Mucosa of gallbladder (tissue), 1 donor: ENCODE measurements around the gene OPN1MW. TPM values are rescaled to one million over a fixed set of nuclear protein-coding genes. Genes with fewer than 3 reads are reported as not detected.
"Not testable (repeated sequence)": the region's sequence is repeated elsewhere in the genome, so short reads cannot be mapped to it uniquely, and the experiment has no call there.

Source experiments
- DNase-seq: peaks from one replicate; pipeline ENCODE4 v3.0.0-alpha.2; 2020; ENCODE audit warnings: low spot score
- total RNA-seq: library from RNA; stranded (reverse); gene quantifications from one replicate; pipeline ENCODE4 v1.2.1, GENCODE V29; 2021
- donor health status: DM: no; HTN: no; CAD: no.

Gene OPN1MW
- total RNA-seq, 1 donor from 2014 or later, result not detected

DNA sequence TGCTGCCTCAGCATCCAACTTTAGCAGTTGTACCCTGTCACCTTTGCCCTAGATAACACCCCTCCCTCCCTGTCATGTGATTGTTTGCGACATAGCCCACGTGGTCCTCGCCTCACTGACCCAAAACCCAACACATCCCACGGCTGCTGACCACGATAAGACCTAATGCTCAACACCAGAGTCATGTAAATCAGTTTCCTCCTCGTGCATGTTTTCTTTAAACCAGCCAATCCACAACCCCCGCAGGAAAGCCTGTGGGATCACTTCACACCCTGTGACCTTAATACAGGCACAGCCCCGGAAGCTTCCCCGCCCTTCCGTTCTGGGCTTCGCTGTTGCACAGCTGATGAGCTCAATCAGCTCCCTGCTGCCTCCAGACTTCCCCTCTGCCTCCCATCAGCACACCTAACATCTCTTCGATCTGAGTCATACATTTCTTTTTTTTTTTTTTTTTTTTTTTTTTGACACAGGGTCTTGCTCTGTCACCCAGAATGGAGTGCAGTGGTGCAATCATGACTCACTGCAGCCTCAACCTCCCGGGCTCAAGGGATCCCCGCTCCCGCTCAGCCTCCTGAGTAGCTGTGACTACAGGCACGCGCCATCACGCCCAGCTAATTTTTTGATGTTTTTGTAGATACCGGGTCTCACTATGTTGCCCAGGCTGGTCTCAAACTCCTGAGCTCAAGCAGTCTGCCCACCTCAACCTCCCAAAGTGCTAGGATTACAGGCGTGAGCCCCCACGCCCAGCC is 27.4 kb downstream of the OPN1MW start:
- not testable (repeated sequence) for DNase-seq

DNA sequence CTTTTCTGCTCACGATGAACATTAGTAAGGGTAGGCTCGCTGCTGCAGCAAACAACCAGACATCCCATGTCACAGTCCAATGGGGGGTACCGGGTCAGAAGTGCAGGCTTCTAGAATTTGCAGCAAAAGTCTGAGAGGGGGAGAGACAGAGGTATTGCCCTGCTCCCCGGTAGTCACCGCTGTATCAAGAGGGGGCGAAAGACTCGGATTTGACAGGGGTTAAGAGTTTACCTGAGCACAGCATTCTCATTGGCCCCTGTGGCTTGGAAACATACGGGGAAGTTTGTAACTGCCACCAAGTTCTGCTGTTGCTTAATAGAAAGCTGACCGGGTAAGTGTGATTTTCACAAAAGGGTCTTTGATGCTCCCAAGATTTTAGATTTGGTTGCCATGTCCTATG is 28.7 kb downstream of the OPN1MW start:
- not testable (repeated sequence) for DNase-seq

DNA sequence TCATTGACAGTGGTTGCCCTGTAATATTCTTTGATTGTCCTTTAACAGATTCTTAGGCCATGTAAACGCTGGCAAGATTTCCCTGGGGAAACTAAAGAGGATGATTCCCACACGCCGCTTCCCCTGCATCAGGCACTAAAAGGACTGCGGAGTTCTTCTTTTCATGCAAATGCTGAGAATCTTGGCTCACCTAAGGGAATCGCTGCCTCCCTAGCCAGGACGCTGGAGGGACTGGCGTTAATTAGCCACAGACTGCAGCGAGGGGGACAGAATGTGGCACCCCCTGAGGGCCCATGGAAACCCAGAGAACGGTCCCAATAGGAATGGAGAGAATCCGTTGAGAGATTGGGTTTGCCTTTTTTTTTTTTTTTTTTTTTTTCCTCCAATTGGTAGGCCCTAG is 29.1 kb downstream of the OPN1MW start:
- DNase-seq, result not testable (repeated sequence)

- not testable (repeated sequence) for DNase-seq
These were observed 37.1 kb downstream of the OPN1MW start, which contains the start of gene OPN1MW2 for GRCh38 chrX:154219456-154219855. TSS of gene OPN1MW2 (plus strand) at chrX:154219756. CDS start at chrX:154219816, 60 bp downstream.

DNA sequence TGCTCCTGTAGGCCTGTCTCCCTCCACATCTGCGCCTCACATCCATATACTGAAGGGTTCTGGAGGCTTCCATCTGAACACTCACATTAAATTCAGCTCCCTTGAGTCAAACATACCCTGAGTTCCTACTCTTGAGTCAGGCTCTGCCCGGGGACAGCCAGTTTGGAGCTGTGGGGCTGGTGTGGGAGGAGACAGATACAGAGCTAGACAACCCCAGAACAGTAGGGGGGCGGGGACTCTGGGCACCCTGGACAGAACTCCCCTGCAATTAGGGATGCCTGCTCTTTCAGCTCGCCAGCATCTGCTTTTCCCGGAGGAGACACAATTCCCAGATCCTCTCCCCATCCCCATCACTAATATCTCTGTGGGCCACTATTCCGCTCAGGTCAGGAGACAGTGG is 42.9 kb downstream of the OPN1MW start:
- not testable (repeated sequence) for DNase-seq

DNA sequence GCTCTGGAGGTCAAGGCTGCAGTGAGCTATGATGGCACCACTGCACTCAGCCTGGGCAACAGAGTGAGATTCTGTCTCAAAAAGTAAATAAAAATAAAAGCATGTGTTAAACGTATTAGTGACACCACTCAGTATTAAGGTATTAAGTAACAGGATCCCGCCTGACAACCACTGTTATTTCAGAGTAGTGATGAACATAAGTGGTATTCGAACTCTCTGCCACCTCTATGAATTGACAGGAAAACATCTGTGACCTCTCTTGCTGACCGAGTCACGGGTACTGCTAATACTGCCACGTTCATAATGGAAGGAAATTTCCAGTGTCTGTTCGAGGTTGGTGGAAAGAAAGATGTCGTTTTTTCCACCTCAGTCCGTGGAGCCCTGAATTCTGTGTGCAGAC is 44.3 kb downstream of the OPN1MW start:
- DNase-seq, result not testable (repeated sequence)

DNA sequence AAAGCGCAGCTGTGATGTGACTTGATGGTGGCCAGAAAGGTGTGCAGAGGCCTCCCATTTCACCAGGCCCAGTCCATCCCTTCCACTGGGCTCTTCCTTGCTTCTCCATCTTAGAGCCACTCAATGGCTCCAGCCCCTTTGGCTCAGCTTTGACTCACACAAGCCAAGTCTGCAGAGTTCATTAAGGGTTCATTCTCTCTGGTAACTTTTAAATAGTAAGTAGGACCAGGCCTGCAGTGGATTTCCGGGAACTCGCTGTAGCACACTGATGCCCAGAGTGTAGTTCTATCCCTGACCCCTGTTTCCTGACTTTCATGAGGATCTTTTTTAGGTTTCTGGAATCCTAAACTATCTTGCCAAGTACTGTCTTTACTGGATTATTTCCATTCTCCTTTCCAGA is 49.0 kb downstream of the OPN1MW start:
- DNase-seq, result not testable (repeated sequence)

DNA sequence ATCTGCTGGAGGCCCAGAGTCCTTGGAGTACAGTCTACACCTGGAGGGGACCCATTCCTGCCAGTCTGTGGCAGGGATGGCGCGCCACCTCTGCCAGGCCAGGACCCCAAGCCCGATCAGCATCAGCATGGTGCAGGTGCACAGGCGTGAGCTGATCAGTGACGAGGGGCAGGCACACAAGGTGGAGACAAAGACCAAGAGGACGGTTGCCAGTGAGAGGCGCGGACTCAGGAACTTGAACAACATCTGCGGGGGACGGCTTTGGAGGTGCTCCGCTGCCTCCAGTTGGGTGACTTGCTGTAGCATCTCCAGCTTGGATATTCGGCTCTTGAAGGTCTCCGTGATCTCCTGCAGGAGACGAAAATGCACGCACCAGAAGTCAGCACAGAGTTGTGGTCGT is 51.2 kb downstream of the OPN1MW start:
- not testable (repeated sequence) for DNase-seq

- DNase-seq, result not testable (repeated sequence)
These were observed 56.7 kb downstream of the OPN1MW start for GRCh38 chrX:154238939-154239559.

- DNase-seq, result not testable (repeated sequence)
These were observed 57.6 kb downstream of the OPN1MW start for GRCh38 chrX:154239982-154240503.

Other genes starting within 250 kb of the OPN1MW start
- 81.6 TPM for gene NAA10, start 247.6 kb upstream of the OPN1MW start, total RNA-seq
- 19.5 TPM for gene RENBP, start 238.0 kb upstream of the OPN1MW start, total RNA-seq
- gene HCFC1, start 210.8 kb upstream of the OPN1MW start, total RNA-seq, result 69.5 TPM
- gene TMEM187, start 209.8 kb upstream of the OPN1MW start, total RNA-seq, result 14.4 TPM
- gene IRAK1, start 162.7 kb upstream of the OPN1MW start, total RNA-seq, result 108 TPM
- 64.9 TPM for gene MECP2, start 84.9 kb upstream of the OPN1MW start, total RNA-seq
- not detected for gene OPN1LW, start 38.4 kb upstream of the OPN1MW start, total RNA-seq
- not detected for gene OPN1MW2, start 37.2 kb downstream of the OPN1MW start, total RNA-seq
- not detected for gene OPN1MW3, start 75.0 kb downstream of the OPN1MW start, total RNA-seq
- not detected for gene TEX28, start 112.5 kb downstream of the OPN1MW start, total RNA-seq
- gene TKTL1, start 113.2 kb downstream of the OPN1MW start, total RNA-seq, result not detected
- 2,367 TPM for gene FLNA, start 192.0 kb downstream of the OPN1MW start, total RNA-seq
- gene EMD, start 196.7 kb downstream of the OPN1MW start, total RNA-seq, result 62.6 TPM
- gene RPL10, start 215.8 kb downstream of the OPN1MW start, total RNA-seq, result 1,937 TPM
- 28.2 TPM for gene DNASE1L1, start 226.7 kb downstream of the OPN1MW start, total RNA-seq
- gene TAFAZZIN, start 228.9 kb downstream of the OPN1MW start, total RNA-seq, result 49.8 TPM
- gene ATP6AP1, start 246.1 kb downstream of the OPN1MW start, total RNA-seq, result 108 TPM